ENCODE data around the gene GPN2. TPM values are rescaled to one million over a fixed set of nuclear protein-coding genes. Genes with fewer than 3 reads are reported as not detected.

Gene GPN2
- total and polyA plus RNA-seq, 9 of the 15 experiments (the other 6 are each of a cell fraction or from before 2014, with no cell fraction given): 9.9 to 58.8 (median 20.4) TPM

- TF ChIP-seq NKRF (IDR thresholded peaks at IDR 0.05; ENCODE audit: borderline replicate concordance): peak; percentile 99
- no peak for TF ChIP-seq CHD1 (IDR thresholded peaks at IDR 0.05; ENCODE audit: low read length)
- TF ChIP-seq OTX1 (CRISPR knock-in tag; IDR thresholded peaks at IDR 0.05): no peak
- peak; percentile 84 for TF ChIP-seq HCFC1 (IDR thresholded peaks at IDR 0.05; ENCODE audit: low read depth, low read length)
- TF ChIP-seq ZNF318 (IDR thresholded peaks at IDR 0.05; ENCODE audit: borderline replicate concordance in 1 of 2, low read depth in 1 of 2): peak in 1 of 2 experiments; percentile 6; a peak in 1 of 4 replicates
- TF ChIP-seq ERF (CRISPR knock-in tag; IDR thresholded peaks at IDR 0.05): no peak
- TF ChIP-seq ZNF518B (CRISPR knock-in tag; IDR thresholded peaks at IDR 0.05): no peak
- TF ChIP-seq ZNF589 (CRISPR knock-in tag; IDR thresholded peaks at IDR 0.05; ENCODE audit: low read depth): no peak
- no peak for TF ChIP-seq IRF2 (CRISPR knock-in tag; IDR thresholded peaks at IDR 0.05)
- no peak; the same call in 1 of the 2 replicates for TF ChIP-seq KLF16 (IDR thresholded peaks at IDR 0.05)
- TF ChIP-seq TFE3 (CRISPR knock-in tag; IDR thresholded peaks at IDR 0.05): peak; percentile 98
Observed at GRCh38 chr1:26900001-26900814, 10.1 kb upstream of the GPN2 start, which contains the start of gene GPATCH3 (continued).

Data from K562 (cell line).